ENCODE data around the gene TUBB1. TPM values are rescaled to one million over a fixed set of nuclear protein-coding genes. Genes with fewer than 3 reads are reported as not detected.

TUBB1 gene
- total RNA-seq, 1 donor from 2014 or later, result not detected

- no peak for DNase-seq (ENCODE audit: low spot score)
Observed at GRCh38 chr20:58989196-58989595, 30.0 kb upstream of the TUBB1 start.

DNA sequence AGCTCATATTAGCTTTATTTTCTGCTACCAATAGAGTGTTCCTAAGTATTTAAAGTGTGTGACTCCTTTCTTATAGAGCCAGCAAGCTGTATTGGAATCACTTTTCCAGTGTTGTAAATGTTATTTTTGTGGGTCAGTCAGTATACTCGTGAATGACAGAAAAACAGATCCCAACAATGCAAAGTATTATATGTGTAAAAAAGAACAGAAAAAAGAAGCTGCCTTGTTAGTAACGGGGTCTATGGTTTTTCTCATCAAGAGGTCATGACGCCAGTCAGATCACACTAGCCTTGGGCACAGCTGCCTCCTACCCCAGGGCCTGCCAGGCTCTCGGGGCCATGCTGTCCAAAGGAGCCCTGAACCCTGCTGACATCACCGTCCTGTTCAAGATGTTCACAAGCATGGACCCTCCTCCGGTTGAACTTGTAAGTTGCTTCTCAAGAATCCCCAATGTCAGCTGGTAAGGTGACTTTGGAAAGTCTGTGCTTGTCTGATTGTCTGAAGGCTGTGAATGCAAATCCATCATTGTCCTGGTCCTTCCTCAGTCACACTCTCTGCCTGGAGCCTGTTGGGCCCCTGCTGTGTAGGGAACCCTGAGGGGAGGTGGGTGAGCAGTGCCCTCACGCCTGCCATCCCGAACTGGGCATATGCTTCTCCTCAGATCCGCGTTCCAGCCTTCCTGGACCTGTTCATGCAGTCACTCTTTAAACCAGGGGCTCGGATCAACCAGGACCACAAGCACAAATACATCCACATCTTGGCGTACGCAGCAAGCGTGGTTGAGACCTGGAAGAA lies 28.4 kb upstream of the TUBB1 start:
- no peak for DNase-seq (ENCODE audit: low spot score)

- no peak for DNase-seq (ENCODE audit: low spot score)
Observed at GRCh38 chr20:58991715-58992114, 27.5 kb upstream of the TUBB1 start.

GRCh38 chr20:58992911-58993310 lies 26.3 kb upstream of the TUBB1 start:
- no peak for DNase-seq (ENCODE audit: low spot score)

GRCh38 chr20:58993332-58994248 lies 25.6 kb upstream of the TUBB1 start:
- no peak for DNase-seq (ENCODE audit: low spot score)

GRCh38 chr20:58994390-58995159 lies 24.7 kb upstream of the TUBB1 start:
- DNase-seq (ENCODE audit: low spot score), result no peak

DNA sequence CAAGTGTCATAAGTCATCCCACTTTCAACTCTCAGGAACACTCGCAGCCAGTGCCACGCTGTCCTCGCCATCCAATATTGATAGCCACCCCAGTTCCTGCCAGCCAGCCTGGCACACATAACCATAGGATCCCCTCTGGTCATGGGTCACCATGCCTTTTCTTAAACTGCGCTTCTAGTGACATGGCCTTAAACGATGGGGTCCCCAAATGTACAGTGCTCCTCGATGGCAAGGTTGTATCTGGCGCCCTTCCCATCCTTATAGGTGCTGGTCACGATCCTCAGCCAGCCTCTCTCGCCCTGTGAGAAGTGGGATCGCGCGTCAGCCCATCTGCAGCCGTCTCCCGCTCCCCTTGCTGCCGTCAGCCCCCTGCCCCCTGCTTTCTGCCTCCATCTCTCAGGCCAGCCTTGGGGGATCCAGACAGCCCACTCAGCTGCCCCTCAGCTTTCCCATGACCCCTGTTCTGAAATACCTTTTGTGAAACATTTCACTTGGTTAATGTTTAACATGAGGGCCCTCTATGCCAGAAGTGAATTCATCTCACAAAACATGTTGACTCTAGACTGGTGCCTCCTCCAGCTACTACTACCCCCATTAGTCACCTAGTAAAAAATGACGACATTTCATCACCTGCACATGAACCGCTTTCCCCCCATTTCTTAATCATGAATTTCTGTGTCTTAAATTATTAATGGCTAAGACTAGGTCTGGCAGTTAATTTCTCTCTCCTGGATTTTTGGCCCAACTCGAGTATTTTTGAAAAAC lies 23.6 kb upstream of the TUBB1 start:
- DNase-seq (ENCODE audit: low spot score), result no peak

DNA sequence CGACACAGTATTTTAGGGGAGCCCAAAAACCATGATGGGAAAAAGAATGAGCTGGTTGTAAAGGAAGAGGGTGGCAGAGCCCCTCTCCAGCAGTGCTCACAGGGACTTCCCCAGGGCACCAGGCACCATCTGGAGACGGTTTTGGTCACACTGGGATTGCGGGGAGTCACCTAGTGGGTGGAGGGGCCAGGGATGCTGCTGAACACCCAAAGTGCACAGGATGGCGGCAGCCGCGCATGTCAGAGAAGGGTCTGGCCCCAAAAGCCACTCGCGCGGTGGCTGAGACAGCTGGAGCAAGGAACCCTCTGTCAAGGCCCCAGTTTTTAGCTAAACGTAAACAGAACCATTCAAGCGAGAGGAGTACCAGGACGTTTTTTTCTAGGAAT lies 23.0 kb upstream of the TUBB1 start:
- DNase-seq (ENCODE audit: low spot score), result no peak

DNA sequence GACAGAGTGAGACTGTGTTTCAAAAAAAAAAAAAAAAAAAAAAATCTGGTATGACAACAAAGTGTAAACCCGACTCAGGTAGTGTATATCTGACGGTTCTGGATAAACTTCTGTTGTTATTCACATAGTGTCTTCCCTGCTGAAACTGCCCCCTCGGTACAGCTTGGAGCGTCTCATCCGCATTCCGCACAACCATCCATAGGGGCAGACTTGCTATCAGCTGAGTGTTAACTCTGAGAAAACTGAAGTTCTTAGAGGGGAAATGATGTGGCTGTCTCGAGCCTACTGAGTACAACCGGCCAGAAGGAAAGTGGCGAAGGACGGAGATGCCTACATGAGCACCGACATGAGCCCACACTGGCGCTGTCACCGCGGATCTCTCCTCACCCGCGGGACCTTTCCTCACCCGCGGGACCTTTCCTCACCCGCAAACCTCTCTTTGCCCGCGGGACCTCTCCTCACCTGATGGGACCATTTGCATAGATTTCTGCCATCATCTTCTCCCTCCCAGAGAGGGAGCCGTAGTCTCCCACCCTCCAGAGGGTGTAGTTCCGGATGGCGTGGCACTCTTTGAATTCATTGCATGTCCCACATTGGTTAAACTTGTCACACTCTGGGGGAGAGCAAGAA lies 22.0 kb upstream of the TUBB1 start:
- DNase-seq (ENCODE audit: low spot score), result no peak

GRCh38 chr20:58998656-58999055 lies 20.6 kb upstream of the TUBB1 start:
- DNase-seq (ENCODE audit: low spot score), result no peak

DNA sequence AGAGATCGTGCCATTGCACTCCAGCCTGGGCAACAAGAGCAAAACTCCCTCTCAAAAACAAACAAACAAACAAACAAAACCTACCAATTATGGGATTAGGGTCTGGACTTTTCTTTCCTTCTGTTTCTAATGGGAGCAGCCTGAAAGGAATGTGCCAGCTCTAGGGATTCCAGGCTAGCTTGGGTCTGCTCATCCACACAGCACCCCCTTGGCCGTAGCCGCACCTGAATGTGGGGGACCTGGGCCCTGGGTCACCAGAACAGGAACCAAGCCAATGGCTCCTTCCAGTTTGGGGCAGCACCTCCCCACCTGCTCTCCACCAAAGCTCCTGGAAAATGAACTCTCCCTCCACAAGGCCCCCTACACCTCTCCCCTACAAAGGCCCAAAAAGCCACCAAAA lies 18.9 kb upstream of the TUBB1 start:
- no peak for DNase-seq (ENCODE audit: low spot score)

DNA sequence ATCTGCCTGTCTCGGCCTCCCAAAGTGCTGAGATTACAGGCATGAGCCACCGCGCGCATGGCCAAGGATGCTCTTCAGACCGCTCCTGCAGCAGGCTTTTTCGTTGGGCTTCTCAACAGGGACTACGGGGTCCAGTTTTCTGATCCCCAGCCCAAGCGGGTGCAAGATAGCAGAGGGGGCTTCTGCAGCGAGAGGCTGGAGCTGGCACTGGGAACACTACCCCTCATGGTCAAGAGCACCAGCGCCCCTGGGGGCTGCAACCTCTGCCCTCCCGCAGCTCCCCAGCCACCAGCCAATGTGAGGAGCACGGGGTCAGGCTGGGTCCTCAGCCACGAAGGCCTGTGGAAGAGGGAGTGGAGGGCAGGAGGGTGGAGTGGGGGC lies 18.2 kb upstream of the TUBB1 start:
- no peak for DNase-seq (ENCODE audit: low spot score)

- DNase-seq (ENCODE audit: low spot score), result no peak
Observed at GRCh38 chr20:59001449-59002171, 17.6 kb upstream of the TUBB1 start.

- no peak for DNase-seq (ENCODE audit: low spot score)
Observed at GRCh38 chr20:59002388-59002787, 16.8 kb upstream of the TUBB1 start.

- DNase-seq (ENCODE audit: low spot score), result no peak
Observed at GRCh38 chr20:59002874-59003399, 16.3 kb upstream of the TUBB1 start.

GRCh38 chr20:59003836-59004492 lies 15.3 kb upstream of the TUBB1 start:
- DNase-seq (ENCODE audit: low spot score), result no peak

GRCh38 chr20:59004493-59004762 lies 14.8 kb upstream of the TUBB1 start:
- no peak for DNase-seq (ENCODE audit: low spot score)

DNA sequence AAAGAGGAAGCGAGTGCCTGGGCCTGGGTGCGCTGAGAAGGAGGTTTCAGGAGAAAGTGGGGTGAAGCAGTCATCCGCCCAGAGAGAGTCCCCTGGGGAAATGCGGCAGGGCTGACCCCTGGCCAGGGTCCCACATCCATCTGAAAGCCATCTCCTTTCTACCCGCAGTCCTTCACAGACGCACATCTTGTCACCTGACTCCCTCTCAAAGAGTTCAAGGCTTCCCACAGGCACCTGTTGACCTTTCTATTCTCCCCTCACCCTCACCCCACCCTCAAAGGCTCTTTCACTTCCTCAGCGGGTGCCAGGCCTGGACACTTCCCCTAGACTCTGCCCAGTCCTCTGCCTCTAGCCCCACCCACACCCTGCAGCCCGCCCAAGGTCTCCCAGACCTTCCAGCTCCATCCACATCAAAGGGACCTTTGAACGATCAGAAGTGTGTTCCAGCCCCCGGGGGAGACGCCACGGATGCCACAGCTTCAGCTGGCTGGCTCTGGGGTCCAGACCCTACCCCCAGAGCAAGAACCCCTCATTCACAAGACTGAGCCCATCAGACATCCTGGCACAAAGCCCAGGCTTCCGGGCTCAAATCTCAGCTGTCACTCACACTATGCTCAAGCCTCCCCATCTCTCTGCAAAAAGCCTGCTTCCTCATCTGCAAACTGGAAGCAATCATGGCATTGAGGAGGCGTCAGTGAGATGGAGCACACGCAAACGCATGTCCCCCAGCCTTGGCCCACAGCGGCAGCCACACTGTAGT lies 14.3 kb upstream of the TUBB1 start:
- DNase-seq (ENCODE audit: low spot score), result no peak

Data from ureter (tissue), 1 donor.